Osteoblast (primary cell): ENCODE measurements around the gene PDZD8. TPM values are rescaled to one million over a fixed set of nuclear protein-coding genes. Genes with fewer than 3 reads are reported as not detected.
A peak's percentile ranks its signal among the peaks of the same experiment; 100 is the strongest.
"Not testable (repeated sequence)": the region's sequence is repeated elsewhere in the genome, so short reads cannot be mapped to it uniquely, and the experiment has no call there.

Source experiments
- DNase-seq: peaks from one replicate; pipeline ENCODE4 v3.0.0; 2011; ENCODE audit warnings: low spot score, mixed read lengths; ENCODE audit not compliant: insufficient read length; ENCODE audit errors: missing footprints
- H2AFZ ChIP-seq: 2 replicates; pipeline ENCODE4 v1.6.0; 2011; ENCODE audit warnings: mild to moderate bottlenecking, low read length
- H3K27ac ChIP-seq: 2 replicates; pipeline ENCODE4 v1.5.1; 2011; ENCODE audit warnings: mild to moderate bottlenecking, low read depth, low read length, moderate library complexity
- H3K27me3 ChIP-seq: 2 replicates; pipeline ENCODE4 v1.6.0; 2012; ENCODE audit warnings: mild to moderate bottlenecking, control low read depth, inconsistent platforms, low read length, moderate library complexity; ENCODE audit not compliant: insufficient read depth
- H3K36me3 ChIP-seq: 2 replicates; pipeline ENCODE4 v1.5.1; 2011; ENCODE audit warnings: mild to moderate bottlenecking, low read length, control low read depth, moderate library complexity; ENCODE audit not compliant: insufficient read depth
- H3K4me1 ChIP-seq: 2 replicates; pipeline ENCODE4 v1.5.1; 2011; ENCODE audit warnings: mild to moderate bottlenecking, low read length, control low read depth, moderate library complexity; ENCODE audit not compliant: insufficient read depth
- H3K4me2 ChIP-seq: 2 replicates; pipeline ENCODE4 v1.6.0; 2011; ENCODE audit warnings: mild to moderate bottlenecking, low read length; ENCODE audit not compliant: insufficient read depth
- H3K4me3 ChIP-seq: fragments of 200-600 bp; sonication (generic); 3 replicates; pipeline ENCODE4 v1.5.1; 2012; ENCODE audit warnings: mild to moderate bottlenecking, low read length, inconsistent platforms; ENCODE audit not compliant: insufficient read depth
- H3K79me2 ChIP-seq: 2 replicates; pipeline ENCODE4 v1.6.0; 2012; ENCODE audit warnings: mild to moderate bottlenecking, low read length, control low read depth, inconsistent platforms; ENCODE audit not compliant: insufficient read depth
- H3K9me3 ChIP-seq: 2 replicates; pipeline ENCODE4 v1.5.1; 2011; ENCODE audit warnings: low read depth, low read length, control low read depth
- H4K20me1 ChIP-seq: 2 replicates; pipeline ENCODE4 v1.6.0; 2012; ENCODE audit warnings: mild to moderate bottlenecking, low read length, control low read depth; ENCODE audit not compliant: insufficient read depth
- total RNA-seq: library from RNA; depleted of rRNA; stranded (reverse); fragments of >200 nt; gene quantifications from 2 replicates; pipeline ENCODE4 v1.2.3, GENCODE V29; 2012
- TF ChIP-seq, protein P1 (sequence below): IDR thresholded peaks from 2 replicates; pipeline ENCODE4 v1.5.1; 2011; ENCODE audit warnings: mild to moderate bottlenecking, low read depth, low read length, moderate library complexity; ENCODE audit errors: extremely low read depth

PDZD8 gene
- total RNA-seq, 1 donor = 35.8 TPM

DNA sequence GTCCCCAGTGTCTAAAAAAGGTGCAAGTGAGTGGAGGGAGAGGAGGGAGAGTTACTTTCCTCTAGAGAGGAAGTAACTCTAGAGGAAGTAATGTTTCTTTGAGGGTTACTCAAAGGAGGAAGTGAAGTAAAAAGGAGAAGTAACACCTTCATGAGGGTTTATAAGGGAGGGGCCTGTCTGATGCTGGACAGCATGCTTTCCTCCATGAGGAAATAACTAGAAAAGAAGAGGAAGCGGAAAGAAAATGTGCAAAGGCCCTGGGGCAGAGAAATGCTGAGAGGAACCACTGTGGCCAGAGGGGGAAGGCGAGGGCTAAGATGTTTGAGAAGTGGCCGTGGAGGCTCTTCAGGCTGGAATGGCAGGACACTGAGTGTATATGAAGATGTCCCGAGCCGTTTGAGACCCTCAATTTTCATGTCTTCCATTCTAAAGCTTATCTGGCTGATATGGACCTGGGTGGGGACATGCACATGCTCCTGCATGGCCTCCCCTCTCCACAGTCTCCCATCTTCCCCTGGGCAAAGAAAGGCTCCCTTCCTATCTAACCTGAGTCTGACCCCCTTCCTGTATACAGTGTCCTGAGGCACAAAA lies 137.7 kb downstream of the PDZD8 start:
- Histone ChIP-seq H3K27me3 (peaks cover 30% of the 10 kb centered on the region), H2AFZ (no peak overlapping the region), H3K9me3 (no peaks in the 10 kb centered on the region), H3K36me3 (no peaks in the 10 kb centered on the region), H3K4me1 (no peaks in the 10 kb centered on the region), H3K4me2 (no peak overlapping the region), H3K4me3 (no peak overlapping the region), H4K20me1 (no peaks in the 10 kb centered on the region), H3K79me2 (no peaks in the 10 kb centered on the region), H3K27ac (no peak overlapping the region)
- peak; percentile 35 for DNase-seq
- TF ChIP-seq, protein P1, sequence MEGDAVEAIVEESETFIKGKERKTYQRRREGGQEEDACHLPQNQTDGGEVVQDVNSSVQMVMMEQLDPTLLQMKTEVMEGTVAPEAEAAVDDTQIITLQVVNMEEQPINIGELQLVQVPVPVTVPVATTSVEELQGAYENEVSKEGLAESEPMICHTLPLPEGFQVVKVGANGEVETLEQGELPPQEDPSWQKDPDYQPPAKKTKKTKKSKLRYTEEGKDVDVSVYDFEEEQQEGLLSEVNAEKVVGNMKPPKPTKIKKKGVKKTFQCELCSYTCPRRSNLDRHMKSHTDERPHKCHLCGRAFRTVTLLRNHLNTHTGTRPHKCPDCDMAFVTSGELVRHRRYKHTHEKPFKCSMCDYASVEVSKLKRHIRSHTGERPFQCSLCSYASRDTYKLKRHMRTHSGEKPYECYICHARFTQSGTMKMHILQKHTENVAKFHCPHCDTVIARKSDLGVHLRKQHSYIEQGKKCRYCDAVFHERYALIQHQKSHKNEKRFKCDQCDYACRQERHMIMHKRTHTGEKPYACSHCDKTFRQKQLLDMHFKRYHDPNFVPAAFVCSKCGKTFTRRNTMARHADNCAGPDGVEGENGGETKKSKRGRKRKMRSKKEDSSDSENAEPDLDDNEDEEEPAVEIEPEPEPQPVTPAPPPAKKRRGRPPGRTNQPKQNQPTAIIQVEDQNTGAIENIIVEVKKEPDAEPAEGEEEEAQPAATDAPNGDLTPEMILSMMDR = no peak

DNA sequence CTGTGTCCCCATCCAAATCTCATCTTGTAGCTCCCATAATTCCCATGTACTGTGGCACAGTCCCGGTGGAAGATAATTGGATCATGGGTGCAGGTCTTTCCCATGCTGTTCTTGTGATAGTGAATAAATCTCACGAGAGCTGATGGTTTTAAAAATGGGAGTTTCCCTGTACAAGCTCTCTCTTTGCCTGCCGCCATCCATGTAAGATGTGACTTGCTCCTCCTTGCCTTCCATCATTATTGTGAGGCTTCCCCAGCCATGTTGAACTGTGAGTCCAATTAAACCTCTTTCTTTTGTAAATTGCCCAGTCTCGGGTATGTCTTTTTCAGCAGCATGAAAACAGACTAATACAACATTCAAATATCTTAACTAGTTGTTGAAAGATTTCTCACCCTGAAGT lies 145.1 kb downstream of the PDZD8 start:
- H4K20me1 ChIP-seq, H3K27me3 ChIP-seq, H2AFZ ChIP-seq, H3K4me2 ChIP-seq, H3K79me2 ChIP-seq, H3K4me1 ChIP-seq, H3K27ac ChIP-seq, H3K4me3 ChIP-seq, DNase-seq, H3K36me3 ChIP-seq, H3K9me3 ChIP-seq: not testable (repeated sequence)

DNA sequence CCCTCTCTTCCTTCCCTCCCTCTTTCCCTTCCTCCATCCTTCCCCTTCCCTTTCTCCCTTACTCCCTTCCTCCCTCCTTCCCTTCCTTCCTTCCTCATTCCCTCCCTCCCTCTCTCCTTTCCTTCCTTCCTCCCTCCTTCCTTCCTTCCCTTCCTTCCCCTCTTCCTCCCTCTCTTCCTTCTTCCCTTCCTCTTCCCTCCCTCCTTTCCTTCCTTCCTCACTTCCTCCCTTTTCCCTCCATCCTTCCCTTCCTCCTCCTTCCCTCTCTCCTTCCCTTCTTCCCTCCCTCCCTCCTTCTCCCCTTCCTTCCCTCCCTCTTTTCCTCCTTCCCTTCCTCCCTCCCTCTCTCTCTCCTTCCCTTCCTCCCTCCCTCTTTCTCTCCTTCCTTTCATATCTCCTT lies 147.0 kb downstream of the PDZD8 start:
- H3K36me3 ChIP-seq = no peaks in the 10 kb centered on the region
- TF ChIP-seq, protein P1 = no peak

More for the DNA sequence above, 147.0 kb downstream of the PDZD8 start:
- H3K27ac ChIP-seq = no peak overlapping the region
- no peak overlapping the region for H3K4me3 ChIP-seq
- no peaks in the 10 kb centered on the region for H3K9me3 ChIP-seq
- DNase-seq = no peak
- H2AFZ ChIP-seq = no peak overlapping the region
- H3K79me2 ChIP-seq = no peaks in the 10 kb centered on the region
- peaks cover 3% of the 10 kb centered on the region for H3K27me3 ChIP-seq
- H4K20me1 ChIP-seq = no peaks in the 10 kb centered on the region
- H3K4me1 ChIP-seq = no peaks in the 10 kb centered on the region
- no peak overlapping the region for H3K4me2 ChIP-seq

Other genes starting within 250 kb of the PDZD8 start
- gene VAX1, start 237.2 kb downstream of the PDZD8 start, total RNA-seq = not detected in 2 replicates
- gene KCNK18, start 178.0 kb downstream of the PDZD8 start, total RNA-seq = not detected in 2 replicates
- gene SLC18A2, start 134.3 kb downstream of the PDZD8 start, total RNA-seq = under 0.01 TPM in 1 of 2 replicates, not detected in the other
- gene EMX2, start 167.3 kb upstream of the PDZD8 start, total RNA-seq = 0.88 and 1.4 TPM in 2 replicates